Measurements from ENCODE around the gene ZNF334. TPM values are rescaled to one million over a fixed set of nuclear protein-coding genes. Genes with fewer than 3 reads are reported as not detected.

The ZNF334 gene
- 2.0 and 5.4 TPM in 2 replicates for total RNA-seq

DNA sequence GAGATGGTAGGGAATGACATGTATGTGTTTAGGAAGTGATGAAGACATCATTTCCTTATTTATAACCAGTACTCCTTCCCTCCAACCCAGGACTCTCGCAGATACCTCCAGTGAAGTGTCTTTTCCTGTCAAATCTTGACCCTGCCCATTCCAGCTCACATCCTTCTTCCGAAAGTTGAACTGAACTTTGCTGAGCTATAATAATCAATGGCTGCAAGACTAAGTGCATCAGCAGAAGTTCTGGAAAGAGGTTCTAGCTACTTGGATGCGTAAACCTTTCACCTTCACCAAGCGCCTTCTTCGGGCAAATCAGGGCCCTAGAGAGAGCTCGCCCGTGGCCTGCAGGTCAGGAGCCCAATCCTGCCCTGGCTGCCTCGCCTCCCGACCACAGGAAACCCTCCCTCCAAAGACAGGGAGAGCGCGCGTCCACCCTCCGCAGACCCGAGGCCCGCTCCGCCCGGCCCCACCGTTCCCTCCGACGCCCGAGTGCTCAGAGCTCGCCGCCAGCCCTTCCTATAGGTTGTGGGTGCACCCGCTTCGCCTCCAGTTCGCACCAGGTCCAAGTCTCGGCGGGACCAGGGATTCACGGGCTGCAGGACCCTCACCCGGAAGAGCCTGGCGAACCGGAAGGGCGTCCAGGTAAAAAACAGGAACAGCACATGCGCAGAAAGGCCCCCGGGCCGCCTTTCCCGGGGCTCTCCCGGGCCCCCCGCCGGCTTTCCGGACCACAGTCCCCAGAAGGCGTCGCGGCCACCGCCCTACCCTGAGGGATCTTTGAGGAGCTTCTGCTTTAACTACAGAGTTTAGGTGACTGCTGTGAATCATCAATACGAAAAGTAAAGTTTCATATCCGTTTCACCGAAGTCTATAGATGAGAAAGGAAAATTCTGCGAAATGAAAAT lies at the start of gene ZNF334:
Gene ZNF334 (minus strand): TSS at position 617 of the 902 bp plus-strand sequence. CDS start 1,457 bp downstream, outside the sequence.

DNA sequence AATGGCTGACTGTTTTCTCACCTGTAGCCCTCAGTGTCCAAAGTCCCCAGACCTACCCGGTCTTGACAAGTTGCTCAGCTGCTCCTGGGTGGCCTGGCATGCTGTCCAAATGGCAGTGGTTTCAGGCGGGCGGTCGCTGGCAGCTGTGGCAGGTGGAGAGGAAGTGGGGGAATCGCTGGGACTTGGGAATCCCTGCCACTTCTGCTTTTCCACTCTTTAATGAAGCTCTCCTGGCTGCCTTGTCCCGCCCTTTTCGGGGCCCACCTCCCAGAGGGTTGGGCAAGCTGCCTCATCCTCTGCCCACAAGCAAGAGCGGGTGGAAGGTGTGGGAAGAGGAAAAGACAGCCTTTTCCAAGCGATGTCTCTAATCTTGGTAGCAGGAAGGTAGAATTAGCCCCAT lies 37.1 kb upstream of the ZNF334 start, which contains the start of gene OCSTAMP:
Gene OCSTAMP (minus strand): TSS at position 194 of the 400 bp plus-strand sequence. CDS start 94 bp downstream, at position 100.

Other genes with a start within 250 kb of the ZNF334 start
- not detected in 2 replicates for gene CDH22, start 205.1 kb downstream of the ZNF334 start, total RNA-seq
- gene ELMO2, start 106.9 kb downstream of the ZNF334 start, total RNA-seq, result 35.4 and 40.7 TPM in 2 replicates
- not detected in 2 replicates for gene OCSTAMP, start 37.1 kb upstream of the ZNF334 start, total RNA-seq
- 1.5 and 6.9 TPM in 2 replicates for gene SLC13A3, start 137.9 kb upstream of the ZNF334 start, total RNA-seq
- 15.9 and 25.7 TPM in 2 replicates for gene TP53RK, start 175.9 kb upstream of the ZNF334 start, total RNA-seq
- 30.7 and 43.6 TPM in 2 replicates for gene SLC2A10, start 196.1 kb upstream of the ZNF334 start, total RNA-seq